Keratinocyte (primary cell): ENCODE data around the gene CPLX3. TPM values are rescaled to one million over a fixed set of nuclear protein-coding genes. Genes with fewer than 3 reads are reported as not detected.

ENCODE experiments used
- DNase-seq: peaks from one replicate; pipeline ENCODE4 v3.0.0-alpha.2; 2011; ENCODE audit warnings: low read depth, missing footprints, low spot score
- FAIRE-seq: peaks from 2 replicates; lab custom pipeline; 2011; peaks lifted over from hg19 to GRCh38; lab: Jason Lieb, UNC
- H2AFZ ChIP-seq: 2 replicates; pipeline ENCODE4 v1.6.0; 2012; ENCODE audit warnings: low read length, control low read depth, inconsistent platforms; ENCODE audit not compliant: control insufficient read depth
- H3K27ac ChIP-seq: 2 replicates; pipeline ENCODE4 v1.5.1; 2011; ENCODE audit warnings: low read length; ENCODE audit not compliant: control insufficient read depth, insufficient read depth
- H3K27me3 ChIP-seq: 3 replicates; pipeline ENCODE4 v1.6.0; 2011; ENCODE audit warnings: low read length; ENCODE audit not compliant: control insufficient read depth, insufficient read depth; ENCODE audit errors: extremely low read depth
- H3K36me3 ChIP-seq, 2 experiments: 2 replicates in 1 of 2; 3 replicates in 1 of 2; pipeline ENCODE4 v1.5.1; 2011; ENCODE audit warnings: low read length in 2 of 2, mild to moderate bottlenecking in 1 of 2; ENCODE audit not compliant: control insufficient read depth in 2 of 2, insufficient read depth in 2 of 2; ENCODE audit errors: extremely low read depth in 1 of 2
- H3K4me1 ChIP-seq: 3 replicates; pipeline ENCODE4 v1.5.1; 2011; ENCODE audit warnings: low read length; ENCODE audit not compliant: control insufficient read depth, insufficient read depth; ENCODE audit errors: extremely low read depth
- H3K4me2 ChIP-seq: 3 replicates; pipeline ENCODE4 v1.6.0; 2011; ENCODE audit warnings: low read depth, low read length; ENCODE audit not compliant: control insufficient read depth, insufficient read depth; ENCODE audit errors: extremely low read depth
- H3K4me3 ChIP-seq, 3 experiments: fragments of 200-600 bp in 1 of 3; sonication (generic) in 1 of 3; 2 replicates in 2 of 3; 3 replicates in 1 of 3; pipeline ENCODE4 v1.5.1; 2011 to 2016; ENCODE audit warnings: low read length in 3 of 3, mild to moderate bottlenecking in 3 of 3, control low read depth in 2 of 3, inconsistent platforms in 1 of 3, low read depth in 1 of 3, mixed read lengths in 1 of 3, mixed run types in 1 of 3, moderate library complexity in 1 of 3; ENCODE audit not compliant: control insufficient read depth in 2 of 3, insufficient read depth in 2 of 3; ENCODE audit errors: extremely low read depth in 1 of 3
- H3K79me2 ChIP-seq: 2 replicates; pipeline ENCODE4 v1.6.0; 2012; ENCODE audit warnings: low read length; ENCODE audit not compliant: control insufficient read depth, insufficient read depth
- H3K9ac ChIP-seq: 3 replicates; pipeline ENCODE4 v1.6.0; 2011; ENCODE audit warnings: low read length; ENCODE audit not compliant: control insufficient read depth, insufficient read depth; ENCODE audit errors: extremely low read depth
- H3K9me1 ChIP-seq: 3 replicates; pipeline ENCODE4 v1.6.0; 2011; ENCODE audit warnings: low read length; ENCODE audit not compliant: control insufficient read depth, insufficient read depth; ENCODE audit errors: extremely low read depth
- H3K9me3 ChIP-seq: 2 replicates; pipeline ENCODE4 v1.5.1; 2012; ENCODE audit warnings: low read depth, low read length; ENCODE audit not compliant: control insufficient read depth
- H4K20me1 ChIP-seq: 3 replicates; pipeline ENCODE4 v1.6.0; 2011; ENCODE audit warnings: low read length; ENCODE audit not compliant: control insufficient read depth, insufficient read depth; ENCODE audit errors: extremely low read depth
- EZH2 ChIP-seq: IDR thresholded peaks from one replicate; pipeline ENCODE4 v1.6.1; 2012; ENCODE audit warnings: inconsistent platforms, mild to moderate bottlenecking, low read length, moderate library complexity
- dilution Hi-C: fragments of 300-500 bp; cut with MboI; formaldehyde crosslinking; loops from one replicate; pipeline ENCODE4 v1.7.0; 2020; ENCODE audit warnings: low sequenced_read_pairs; ENCODE audit not compliant: extremely low pct_ligation_motif_present
- polyA plus RNA-seq, 5 experiments: library from polyadenylated mRNA; depleted of rRNA in 3 of 5; stranded (reverse) in 3 of 5; stranded (forward) in 1 of 5; unstranded in 1 of 5; fragments of >200 nt; gene quantifications; 1 replicate in 1 of 5; 2 replicates in 3 of 5; 3 replicates in 1 of 5; pipeline versions ENCODE4 v1.2.1 to v1.2.3, GENCODE V29; 2011 to 2012; ENCODE audit warnings: missing spikeins in 2 of 5, low read depth in 1 of 5, low replicate concordance in 1 of 5
- TF ChIP-seq, protein P1 (sequence below), 3 experiments: IDR thresholded peaks in 1 of 3; conservative IDR thresholded peaks in 1 of 3; optimal IDR thresholded peaks in 1 of 3; 2 replicates in 2 of 3; 3 replicates in 1 of 3; pipeline versions ENCODE3 to v1.5.1; 2011; ENCODE audit warnings: low read length in 3 of 3, mild to moderate bottlenecking in 3 of 3, moderate library complexity in 2 of 3, control low read depth in 1 of 3, inconsistent platforms in 1 of 3; ENCODE audit not compliant: insufficient read depth in 2 of 3; ENCODE audit errors: extremely low read depth in 1 of 3

The CPLX3 gene
- polyA plus RNA-seq, 1 donor (not counting 4 experiments of a cell fraction or from before 2014, with no cell fraction given) = not detected

DNA sequence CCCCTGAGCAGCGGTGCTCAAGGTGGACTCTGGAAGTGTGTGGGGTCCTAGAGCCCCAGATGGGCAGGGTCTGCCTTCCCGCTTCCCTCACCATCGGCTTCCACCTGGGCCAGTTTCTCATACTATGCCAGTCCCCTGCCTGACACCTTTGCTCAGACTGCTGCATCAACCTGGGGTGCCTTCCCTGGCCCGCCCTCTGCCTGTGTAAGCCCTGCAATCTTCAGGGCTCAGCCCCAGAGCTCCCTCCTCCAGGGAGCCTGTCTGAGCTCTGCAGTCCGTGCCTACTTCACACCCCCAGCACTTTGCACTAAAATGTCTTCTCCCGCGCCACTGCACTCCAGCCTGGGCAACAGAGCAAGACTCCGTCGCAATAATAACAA, 31.5 kb upstream of the CPLX3 start:
- Histone ChIP-seq H3K9me3 (no peaks in the 10 kb centered on the region), H3K4me1 (peaks cover 40% of the 10 kb centered on the region), H3K36me3 (peaks cover 4 to 19% of the 10 kb centered on the region in 2 experiments), H3K27ac (peak overlapping the region; percentile 61), H3K4me3 (no peak overlapping the region), H4K20me1 (peaks cover 18% of the 10 kb centered on the region), H3K9me1 (peaks cover 9% of the 10 kb centered on the region), H3K4me2 (no peak overlapping the region), H3K9ac (peak overlapping the region; percentile 35), H2AFZ (no peak overlapping the region), H3K79me2 (peaks cover 66% of the 10 kb centered on the region), H3K27me3 (no peaks in the 10 kb centered on the region)
- no peak for TF ChIP-seq EZH2
- FAIRE-seq (no peak), DNase-seq (no peak)
- dilution Hi-C loops = no loop called here

GRCh38 chr15:74795966-74796625, 30.3 kb upstream of the CPLX3 start:
- peaks cover 15% of the 10 kb centered on the region for H4K20me1 ChIP-seq
- peaks cover 9% of the 10 kb centered on the region for H3K9me1 ChIP-seq
- H3K4me3 ChIP-seq = no peak overlapping the region
- H3K79me2 ChIP-seq = peaks cover 58% of the 10 kb centered on the region
- H2AFZ ChIP-seq = no peak overlapping the region
- H3K27me3 ChIP-seq = no peaks in the 10 kb centered on the region
- DNase-seq = no peak
- no peak overlapping the region for H3K4me2 ChIP-seq
- peaks cover 10 to 21% of the 10 kb centered on the region in 2 experiments for H3K36me3 ChIP-seq
- no peaks in the 10 kb centered on the region for H3K9me3 ChIP-seq
- no peak for FAIRE-seq
- TF ChIP-seq, protein P1, sequence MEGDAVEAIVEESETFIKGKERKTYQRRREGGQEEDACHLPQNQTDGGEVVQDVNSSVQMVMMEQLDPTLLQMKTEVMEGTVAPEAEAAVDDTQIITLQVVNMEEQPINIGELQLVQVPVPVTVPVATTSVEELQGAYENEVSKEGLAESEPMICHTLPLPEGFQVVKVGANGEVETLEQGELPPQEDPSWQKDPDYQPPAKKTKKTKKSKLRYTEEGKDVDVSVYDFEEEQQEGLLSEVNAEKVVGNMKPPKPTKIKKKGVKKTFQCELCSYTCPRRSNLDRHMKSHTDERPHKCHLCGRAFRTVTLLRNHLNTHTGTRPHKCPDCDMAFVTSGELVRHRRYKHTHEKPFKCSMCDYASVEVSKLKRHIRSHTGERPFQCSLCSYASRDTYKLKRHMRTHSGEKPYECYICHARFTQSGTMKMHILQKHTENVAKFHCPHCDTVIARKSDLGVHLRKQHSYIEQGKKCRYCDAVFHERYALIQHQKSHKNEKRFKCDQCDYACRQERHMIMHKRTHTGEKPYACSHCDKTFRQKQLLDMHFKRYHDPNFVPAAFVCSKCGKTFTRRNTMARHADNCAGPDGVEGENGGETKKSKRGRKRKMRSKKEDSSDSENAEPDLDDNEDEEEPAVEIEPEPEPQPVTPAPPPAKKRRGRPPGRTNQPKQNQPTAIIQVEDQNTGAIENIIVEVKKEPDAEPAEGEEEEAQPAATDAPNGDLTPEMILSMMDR (optimal IDR thresholded peaks at IDR 0.05 in 1 of 3, IDR thresholded peaks at IDR 0.05 in 1 of 3, conservative IDR thresholded peaks at IDR 0.05 in 1 of 3; ENCODE audit: extremely low read depth in 1 of 3, insufficient read depth in 2 of 3, low read length in 3 of 3) = no peak
- TF ChIP-seq EZH2 = no peak
- H3K4me1 ChIP-seq = peaks cover 41% of the 10 kb centered on the region
- dilution Hi-C loops = no loop called here
- H3K27ac ChIP-seq = peak overlapping the region; percentile 10
- H3K9ac ChIP-seq = no peak overlapping the region
